Loucy (cell line): ENCODE data around the gene MTCH1.
"Not testable (repeated sequence)": the region's sequence is repeated elsewhere in the genome, so short reads cannot be mapped to it uniquely, and the experiment has no call there.

Experiments
- EZH2phosphoT487 ChIP-seq: fragments of 200-600 bp; IDR thresholded peaks from 2 replicates; pipeline ENCODE4 v1.6.1; 2018; ENCODE audit warnings: antibody characterized with exemption, mild to moderate bottlenecking, moderate library complexity, borderline replicate concordance
- TF ChIP-seq, protein P1 (sequence below): fragments of 200-600 bp; sonication (generic); conservative IDR thresholded peaks from 2 replicates; pipeline ENCODE4 v1.5.1; 2014; ENCODE audit warnings: mild to moderate bottlenecking, antibody characterized with exemption, low read length

DNA sequence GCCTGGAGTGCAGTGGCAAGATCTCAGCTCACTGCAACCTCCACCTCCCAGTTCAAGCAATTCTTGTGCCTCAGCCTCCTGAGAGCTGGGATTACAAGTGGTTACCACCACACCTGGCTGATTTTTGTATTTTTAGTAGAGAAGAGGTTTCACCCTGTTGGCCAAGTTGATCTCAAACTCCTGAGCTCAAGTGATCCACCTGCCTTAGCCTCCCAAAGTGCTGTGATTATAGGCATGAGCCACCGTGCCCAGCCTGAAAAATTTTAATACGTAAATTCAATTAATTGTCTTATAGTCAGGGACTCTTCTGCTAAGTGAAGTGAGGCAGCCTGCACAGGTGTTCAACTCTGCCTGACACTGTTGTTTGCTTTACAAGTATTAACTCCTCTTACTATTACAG lies 4.4 kb upstream of the MTCH1 start:
- TF ChIP-seq, protein P1, sequence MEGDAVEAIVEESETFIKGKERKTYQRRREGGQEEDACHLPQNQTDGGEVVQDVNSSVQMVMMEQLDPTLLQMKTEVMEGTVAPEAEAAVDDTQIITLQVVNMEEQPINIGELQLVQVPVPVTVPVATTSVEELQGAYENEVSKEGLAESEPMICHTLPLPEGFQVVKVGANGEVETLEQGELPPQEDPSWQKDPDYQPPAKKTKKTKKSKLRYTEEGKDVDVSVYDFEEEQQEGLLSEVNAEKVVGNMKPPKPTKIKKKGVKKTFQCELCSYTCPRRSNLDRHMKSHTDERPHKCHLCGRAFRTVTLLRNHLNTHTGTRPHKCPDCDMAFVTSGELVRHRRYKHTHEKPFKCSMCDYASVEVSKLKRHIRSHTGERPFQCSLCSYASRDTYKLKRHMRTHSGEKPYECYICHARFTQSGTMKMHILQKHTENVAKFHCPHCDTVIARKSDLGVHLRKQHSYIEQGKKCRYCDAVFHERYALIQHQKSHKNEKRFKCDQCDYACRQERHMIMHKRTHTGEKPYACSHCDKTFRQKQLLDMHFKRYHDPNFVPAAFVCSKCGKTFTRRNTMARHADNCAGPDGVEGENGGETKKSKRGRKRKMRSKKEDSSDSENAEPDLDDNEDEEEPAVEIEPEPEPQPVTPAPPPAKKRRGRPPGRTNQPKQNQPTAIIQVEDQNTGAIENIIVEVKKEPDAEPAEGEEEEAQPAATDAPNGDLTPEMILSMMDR, result not testable (repeated sequence)
- not testable (repeated sequence) for TF ChIP-seq EZH2phosphoT487
